CD4-positive, alpha-beta T cell treated with Interleukin-2 at 100 ng/mL for 4 hours (primary cell): Measurements from ENCODE around the gene RAP1GAP2.
A peak's percentile ranks its signal among the peaks of the same experiment; 100 is the strongest.
"Not testable (repeated sequence)": the region's sequence is repeated elsewhere in the genome, so short reads cannot be mapped to it uniquely, and the experiment has no call there.

ENCODE experiments used
- DNase-seq: peaks from one replicate; pipeline ENCODE4 v3.0.0-alpha.2; 2020; ENCODE audit warnings: low spot score

RAP1GAP2 gene

GRCh38 chr17:2998469-2998901, 202.2 kb downstream of the RAP1GAP2 start:
- not testable (repeated sequence) for DNase-seq

- DNase-seq, result peak; percentile 7
These were observed 206.5 kb downstream of the RAP1GAP2 start for GRCh38 chr17:3002538-3003295.

GRCh38 chr17:3003296-3004149, 207.3 kb downstream of the RAP1GAP2 start:
- no peak for DNase-seq

GRCh38 chr17:3004150-3004801, 208.0 kb downstream of the RAP1GAP2 start:
- DNase-seq, result peak; percentile 46

GRCh38 chr17:3004925-3005324, 208.7 kb downstream of the RAP1GAP2 start:
- DNase-seq, result no peak

GRCh38 chr17:3005696-3006095, 209.5 kb downstream of the RAP1GAP2 start:
- DNase-seq, result no peak

GRCh38 chr17:3006801-3007200, 210.6 kb downstream of the RAP1GAP2 start:
- no peak for DNase-seq

- no peak for DNase-seq
These were observed 211.4 kb downstream of the RAP1GAP2 start for GRCh38 chr17:3007651-3008121.

GRCh38 chr17:3008336-3009288, 212.4 kb downstream of the RAP1GAP2 start:
- DNase-seq, result no peak

- no peak for DNase-seq
These were observed 213.2 kb downstream of the RAP1GAP2 start for GRCh38 chr17:3009411-3009920.

- DNase-seq, result no peak
These were observed 215.7 kb downstream of the RAP1GAP2 start for GRCh38 chr17:3011891-3012290.

- DNase-seq, result peak; percentile 38
These were observed 216.8 kb downstream of the RAP1GAP2 start for GRCh38 chr17:3012926-3013581.

GRCh38 chr17:3015890-3016289, 219.7 kb downstream of the RAP1GAP2 start:
- DNase-seq, result no peak

- DNase-seq, result no peak
These were observed 221.7 kb downstream of the RAP1GAP2 start for GRCh38 chr17:3017936-3018335.

- DNase-seq, result no peak
These were observed 223.5 kb downstream of the RAP1GAP2 start for GRCh38 chr17:3019761-3020160.

GRCh38 chr17:3020381-3020780, 224.1 kb downstream of the RAP1GAP2 start:
- DNase-seq, result no peak

- DNase-seq, result no peak
These were observed 226.0 kb downstream of the RAP1GAP2 start for GRCh38 chr17:3022197-3022596.

- no peak for DNase-seq
These were observed 228.1 kb downstream of the RAP1GAP2 start for GRCh38 chr17:3024346-3024745.

GRCh38 chr17:3025421-3026124, 229.3 kb downstream of the RAP1GAP2 start:
- no peak for DNase-seq
